ENCODE data around the gene ICAM1. TPM values are rescaled to one million over a fixed set of nuclear protein-coding genes. Genes with fewer than 3 reads are reported as not detected.

The ICAM1 gene
- total and polyA plus RNA-seq, 7 donors: 5.4 to 33.1 (median 14.1) TPM

GRCh38 chr19:10309423-10309822, 38.5 kb downstream of the ICAM1 start, which contains the start of gene ZGLP1:
TSS of gene ZGLP1 (minus strand) at chr19:10309815.
- Histone ChIP-seq H3K36me3 (peaks cover 0 to 16% (median 0%) of the 10 kb centered on the region in 4 donors), H3K27me3 (no peaks in the 10 kb centered on the region), H3K9me3 (no peaks in the 10 kb centered on the region), H3K4me1 (peaks cover 0 to 1% (median 0%) of the 10 kb centered on the region in 4 donors), H3K4me3 (no peak within 1 kb of the TSS), H3K27ac (no peak within 1 kb of the TSS)
- 93 to 95% methylated on average over 24 of the region's 24 CpGs for WGBS, 2 donors
- intact Hi-C loops (cut with DNase I): no loop called here
- no peak for TF ChIP-seq POLR2A (IDR thresholded peaks at IDR 0.05)
- no peak for TF ChIP-seq POLR2AphosphoS5 (IDR thresholded peaks at IDR 0.05)
- no peak for TF ChIP-seq CTCF (IDR thresholded peaks at IDR 0.05)
- TF ChIP-seq EP300 (IDR thresholded peaks at IDR 0.05): no peak
- no peak for DNase-seq

DNA sequence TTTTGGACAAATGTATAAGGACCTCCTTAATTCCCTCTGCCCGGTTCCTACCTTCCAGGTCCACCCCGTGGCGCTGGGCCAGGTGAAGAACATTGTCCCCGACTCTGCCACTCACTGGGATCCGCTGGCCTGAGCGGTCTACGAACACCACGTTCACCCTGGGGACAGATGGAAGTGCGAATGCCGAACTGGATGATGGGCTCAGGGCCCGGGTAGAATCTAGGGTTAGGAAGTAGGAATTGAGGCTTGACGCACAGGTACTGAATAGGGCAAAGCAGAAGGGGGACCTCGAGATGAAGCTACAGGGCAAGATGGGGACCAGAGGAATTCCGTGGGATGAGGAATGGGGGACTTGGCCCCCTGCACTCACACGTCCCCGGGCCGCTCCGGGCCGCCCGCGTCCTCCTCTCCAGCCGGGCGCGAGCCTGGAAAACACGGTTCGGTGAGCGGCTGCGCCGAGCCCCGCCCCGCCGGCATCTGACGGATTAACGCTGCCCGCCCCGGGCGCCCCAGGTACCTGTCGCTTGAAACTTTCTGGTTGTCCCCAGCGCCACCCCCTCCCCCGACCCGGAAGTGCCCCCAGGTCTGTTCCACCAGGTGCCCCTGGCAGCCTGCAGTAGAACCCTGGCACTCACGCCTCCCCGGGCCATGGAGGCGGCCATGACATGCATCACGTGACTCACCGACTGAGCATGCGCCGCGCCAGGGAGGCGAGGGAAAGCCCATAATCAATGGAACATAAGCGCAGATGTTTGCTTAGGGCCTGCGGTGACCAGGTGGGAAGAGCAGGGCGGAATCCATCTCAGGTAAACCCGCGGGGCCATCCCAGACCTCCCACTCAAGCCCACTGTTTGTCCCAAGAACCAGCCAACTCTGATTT, 44.7 kb downstream of the ICAM1 start, which contains the start of gene FDX2:
Gene FDX2 (minus strand): TSS at position 681 of the 880 bp plus-strand sequence. CDS start 19 bp downstream, at position 662.
- Histone ChIP-seq H3K27me3 (no peaks in the 10 kb centered on the region), H3K4me3 (peak within 1 kb of the TSS; percentile 64 to 89 (median 78)), H3K36me3 (peaks cover 20 to 50% (median 27%) of the 10 kb centered on the region in 4 donors), H3K9me3 (no peaks in the 10 kb centered on the region), H3K4me1 (peaks cover 0 to 18% (median 13%) of the 10 kb centered on the region in 4 donors), H3K27ac (peak within 1 kb of the TSS; percentile 58 to 75 (median 67))
- DNase-seq: peak; percentile 90
- WGBS, 2 donors: 1% methylated on average over 55 of the region's 55 CpGs
- TF ChIP-seq CTCF (IDR thresholded peaks at IDR 0.05): no peak
- TF ChIP-seq POLR2AphosphoS5 (IDR thresholded peaks at IDR 0.05): peak in 3 of 4 donors; percentile 37 to 76 (median 74)
- intact Hi-C loops (cut with DNase I): no loop called here

DNA sequence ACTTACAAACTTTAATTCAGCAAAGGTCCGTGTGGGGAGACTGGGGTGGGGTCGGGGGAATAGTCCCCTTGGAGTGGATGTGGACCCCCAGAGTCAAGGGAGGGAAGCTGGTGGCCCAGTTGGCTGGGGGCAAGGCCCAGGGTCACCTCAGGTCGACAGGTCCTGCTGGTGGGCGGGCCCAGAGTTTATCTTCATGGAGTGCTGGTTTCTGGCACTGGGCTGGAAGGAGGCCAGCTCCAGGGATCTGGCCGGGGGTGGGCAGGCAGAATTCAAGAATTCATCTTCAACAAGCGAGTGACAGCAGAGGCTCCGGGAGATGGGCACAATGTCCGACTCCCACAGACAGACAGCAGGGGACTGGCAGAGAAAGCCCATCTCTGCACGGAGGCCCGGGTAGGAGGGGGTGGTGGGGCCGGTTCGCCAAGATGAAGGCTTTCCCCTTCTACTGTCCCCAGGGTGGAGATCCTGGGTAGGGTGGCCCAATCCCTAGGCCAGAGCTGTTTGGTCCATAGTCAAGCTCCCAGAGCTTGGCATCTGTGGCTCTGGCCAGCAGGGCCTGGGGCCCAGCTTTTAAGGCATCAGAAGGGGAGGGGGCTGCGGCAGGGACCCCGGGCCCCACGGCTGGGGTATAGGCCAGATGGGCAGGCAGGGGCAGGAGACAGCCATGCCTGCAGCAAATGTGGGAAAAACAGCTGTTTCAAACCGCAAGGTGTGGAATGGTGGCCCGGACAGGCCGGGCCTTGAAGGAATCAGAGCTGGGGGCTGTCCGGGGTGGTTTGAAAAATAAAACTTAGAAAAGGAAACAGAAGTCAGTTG, 45.5 kb downstream of the ICAM1 start:
- TF ChIP-seq EP300 (IDR thresholded peaks at IDR 0.05) (no peak), POLR2A (IDR thresholded peaks at IDR 0.05) (no peak), CTCF (IDR thresholded peaks at IDR 0.05) (no peak), POLR2AphosphoS5 (IDR thresholded peaks at IDR 0.05) (no peak)
- Histone ChIP-seq H3K4me1 (peaks cover 0 to 18% (median 13%) of the 10 kb centered on the region in 4 donors), H3K27me3 (no peaks in the 10 kb centered on the region), H3K4me3 (peak overlapping the region in 2 of 4 donors; percentile 75 to 89), H3K9me3 (no peaks in the 10 kb centered on the region), H3K27ac (peak overlapping the region; percentile 58 to 75 (median 67)), H3K36me3 (peaks cover 25 to 55% (median 35%) of the 10 kb centered on the region in 4 donors)
- WGBS, 2 donors: 60 to 78% methylated on average over 19 of the region's 19 CpGs
- DNase-seq: no peak
- intact Hi-C loops (cut with DNase I): no loop called here

DNA sequence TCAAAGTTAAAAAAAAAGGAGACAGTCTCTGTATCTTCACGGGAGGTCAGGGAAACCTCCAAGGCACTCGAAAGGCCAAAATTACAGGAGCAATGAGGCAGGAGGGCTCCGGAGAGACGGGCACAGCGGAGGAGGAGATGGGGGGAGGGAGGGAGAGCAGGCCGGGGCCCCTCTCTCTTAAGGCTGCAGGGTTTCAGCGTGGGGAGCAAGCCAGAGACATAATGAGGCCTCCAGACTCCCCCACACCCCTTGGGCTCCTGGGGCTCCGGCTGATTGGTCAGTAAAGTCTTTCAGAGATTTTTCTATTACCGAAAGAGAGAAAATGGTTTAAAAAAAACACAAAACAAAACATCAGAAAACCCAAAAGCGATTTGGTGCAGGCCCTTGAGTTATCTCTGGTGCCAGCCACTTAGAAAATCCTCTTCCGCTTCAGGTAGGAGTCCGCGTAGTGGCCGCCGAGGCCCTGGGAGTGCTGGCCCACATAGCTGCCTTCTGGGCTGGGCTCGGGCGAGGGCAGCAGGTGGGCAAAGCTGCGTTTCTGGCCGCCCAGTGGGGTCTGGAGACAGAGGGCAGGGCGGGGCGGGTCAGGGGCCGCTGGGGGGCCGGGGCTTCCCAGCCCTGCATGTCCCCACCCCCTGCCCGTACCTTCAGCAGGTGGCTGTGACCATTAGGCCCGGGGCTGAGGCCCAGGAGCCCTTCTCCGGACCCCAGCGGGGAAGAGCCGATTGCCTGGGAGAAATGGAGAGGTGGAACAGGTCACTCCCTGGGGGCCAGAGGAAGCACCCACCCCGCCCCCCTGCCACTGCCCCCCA, 46.3 kb downstream of the ICAM1 start:
- Histone ChIP-seq H3K36me3 (peaks cover 30 to 63% (median 42%) of the 10 kb centered on the region in 4 donors), H3K4me1 (peaks cover 0 to 18% (median 13%) of the 10 kb centered on the region in 4 donors)

More for the DNA sequence above, 46.3 kb downstream of the ICAM1 start:
- Histone ChIP-seq H3K9me3 (no peaks in the 10 kb centered on the region), H3K4me3 (no peak overlapping the region), H3K27ac (no peak overlapping the region), H3K27me3 (no peaks in the 10 kb centered on the region)
- TF ChIP-seq EP300 (IDR thresholded peaks at IDR 0.05) (no peak), POLR2AphosphoS5 (IDR thresholded peaks at IDR 0.05) (no peak), CTCF (IDR thresholded peaks at IDR 0.05) (no peak), POLR2A (IDR thresholded peaks at IDR 0.05) (no peak)
- no peak for DNase-seq
- 85 to 89% methylated on average over 29 of the region's 29 CpGs for WGBS, 2 donors
- intact Hi-C loops (cut with DNase I): no loop called here
